GM23338 (cell line): ENCODE data around the gene TNS3. TPM values are rescaled to one million over a fixed set of nuclear protein-coding genes. Genes with fewer than 3 reads are reported as not detected.

Source experiments
- ATAC-seq: fragments of 200-7000 bp; cut with Tn5 transposase; 3 replicates; pipeline ENCODE4 v1.9.1; 2020
- DNase-seq: peaks from one replicate; pipeline ENCODE4 v3.0.0-alpha.2; 2015; ENCODE audit warnings: low spot score
- H2AFZ ChIP-seq: fragments of 200-600 bp; sonication (generic); 2 replicates; pipeline ENCODE4 v1.8.0; 2016; ENCODE audit warnings: antibody characterized with exemption, mild to moderate bottlenecking, moderate library complexity
- H3F3A ChIP-seq: fragments of 200-600 bp; sonication (generic); replicated peaks from 2 replicates; pipeline ENCODE4 v1.8.0; 2017; ENCODE audit warnings: antibody characterized with exemption, mixed run types, low read depth
- H3K27ac ChIP-seq: fragments of 200-600 bp; sonication (generic); 2 replicates; pipeline ENCODE4 v1.6.1; 2016; ENCODE audit warnings: low read depth
- H3K27me3 ChIP-seq: fragments of 200-600 bp; sonication (generic); 2 replicates; pipeline ENCODE4 v1.8.0; 2016; ENCODE audit warnings: mild to moderate bottlenecking, mixed run types, moderate library complexity; ENCODE audit not compliant: insufficient read depth
- H3K36me3 ChIP-seq: fragments of 200-600 bp; sonication (generic); 2 replicates; pipeline ENCODE4 v1.8.0; 2016; ENCODE audit warnings: mild to moderate bottlenecking; ENCODE audit not compliant: insufficient read depth
- H3K4me1 ChIP-seq: fragments of 200-600 bp; sonication (generic); 2 replicates; pipeline ENCODE4 v1.8.0; 2016; ENCODE audit warnings: mild to moderate bottlenecking, moderate library complexity; ENCODE audit not compliant: insufficient read depth
- H3K4me2 ChIP-seq: fragments of 200-600 bp; sonication (generic); 2 replicates; pipeline ENCODE4 v1.7.1; 2017; ENCODE audit warnings: mixed run types
- H3K4me3 ChIP-seq: fragments of 200-600 bp; sonication (generic); 2 replicates; pipeline ENCODE4 v1.6.1; 2016; ENCODE audit warnings: mixed run types
- H3K79me2 ChIP-seq: fragments of 200-600 bp; sonication (generic); replicated peaks from 2 replicates; pipeline ENCODE4 v1.8.0; 2017; ENCODE audit warnings: mild to moderate bottlenecking; ENCODE audit not compliant: insufficient read depth
- H3K9me2 ChIP-seq: fragments of 200-600 bp; sonication (generic); 2 replicates; pipeline ENCODE4 v1.8.0; 2017; ENCODE audit not compliant: insufficient read depth
- H4K20me1 ChIP-seq: fragments of 200-600 bp; sonication (generic); replicated peaks from 2 replicates; pipeline ENCODE4 v1.8.0; 2017; ENCODE audit warnings: mild to moderate bottlenecking; ENCODE audit not compliant: insufficient read depth
- H3K27ac Mint-ChIP-seq: 2 replicates; pipeline ENCODE4 v1.8.0; 2020; ENCODE audit warnings: inconsistent platforms, mild to moderate bottlenecking, moderate library complexity, mixed read lengths
- H3K27me3 Mint-ChIP-seq: 3 replicates; pipeline ENCODE4 v1.8.0; 2022; ENCODE audit warnings: low read depth, mild to moderate bottlenecking, moderate library complexity, mixed read lengths, inconsistent platforms; ENCODE audit not compliant: insufficient read depth, poor library complexity
- H3K36me3 Mint-ChIP-seq: 3 replicates; pipeline ENCODE4 v1.8.0; 2021; ENCODE audit warnings: low read depth, mild to moderate bottlenecking, inconsistent platforms, moderate library complexity, mixed read lengths
- H3K4me1 Mint-ChIP-seq: 3 replicates; pipeline ENCODE4 v1.8.0; 2020; ENCODE audit warnings: mild to moderate bottlenecking, inconsistent platforms, mixed read lengths
- H3K4me3 Mint-ChIP-seq: 3 replicates; pipeline ENCODE4 v1.8.0; 2021; ENCODE audit warnings: moderate library complexity, mild to moderate bottlenecking, inconsistent platforms, mixed read lengths
- H3K9me3 Mint-ChIP-seq: 3 replicates; pipeline ENCODE4 v1.8.0; 2020; ENCODE audit warnings: moderate library complexity, mild to moderate bottlenecking, inconsistent platforms, mixed read lengths
- CREB1 ChIP-seq: fragments of 250-450 bp; sonication (Bioruptor Pico); IDR thresholded peaks from 2 replicates; pipeline ENCODE4 v1.5.0; 2020; ENCODE audit warnings: low read depth, mild to moderate bottlenecking, moderate library complexity
- EZH2 ChIP-seq: fragments of 200-600 bp; sonication (generic); IDR thresholded peaks from one replicate; pipeline ENCODE4 v1.8.0; 2017; ENCODE audit warnings: antibody characterized with exemption, mild to moderate bottlenecking, low read depth; ENCODE audit not compliant: unreplicated experiment
- EZH2phosphoT487 ChIP-seq: fragments of 200-600 bp; sonication (generic); IDR thresholded peaks from one replicate; pipeline ENCODE4 v1.8.1; 2018; ENCODE audit warnings: antibody characterized with exemption; ENCODE audit not compliant: unreplicated experiment
- JUNB ChIP-seq: IDR thresholded peaks from one replicate; pipeline ENCODE4 v1.6.1; 2016; ENCODE audit warnings: antibody characterized with exemption; ENCODE audit not compliant: unreplicated experiment
- NANOG ChIP-seq: IDR thresholded peaks from 2 replicates; pipeline ENCODE4 v1.6.1; 2016; ENCODE audit warnings: antibody characterized with exemption, borderline replicate concordance
- POLR2AphosphoS5 ChIP-seq: IDR thresholded peaks from 2 replicates; pipeline ENCODE4 v1.6.1; 2016; ENCODE audit warnings: antibody characterized with exemption, low read depth
- STAT1 ChIP-seq: IDR thresholded peaks from one replicate; pipeline ENCODE4 v1.6.1; 2016; ENCODE audit warnings: antibody characterized with exemption; ENCODE audit not compliant: unreplicated experiment
- ZNF114 ChIP-seq: fragments of 250-450 bp; sonication (Bioruptor Pico); IDR thresholded peaks from 2 replicates; pipeline ENCODE4 v1.5.0; 2020; ENCODE audit warnings: mild to moderate bottlenecking, moderate library complexity
- ZNF331 ChIP-seq: fragments of 250-450 bp; sonication (Bioruptor Pico); IDR thresholded peaks from 2 replicates; pipeline ENCODE4 v1.5.0; 2020; ENCODE audit warnings: low read depth, mild to moderate bottlenecking, moderate library complexity
- polyA plus RNA-seq: library from polyadenylated mRNA; unstranded; fragments of >200 nt; fragmentation: Nextera tagmentation; extraction: Ambion mirVana; gene quantifications from 2 replicates; pipeline ENCODE4 v1.2.1, GENCODE V29; 2016
- total RNA-seq: library from RNA; depleted of rRNA; stranded (reverse); fragments of >200 nt; shearing (Covaris generic); gene quantifications from 2 replicates; pipeline ENCODE4 v1.2.3, GENCODE V29; 2014
- TF ChIP-seq, protein P1 (sequence below): IDR thresholded peaks from one replicate; pipeline ENCODE4 v1.6.1; 2018; ENCODE audit warnings: antibody characterized with exemption; ENCODE audit not compliant: unreplicated experiment
- TF ChIP-seq, protein P2 (sequence below): fragments of 250-450 bp; sonication (Bioruptor Pico); IDR thresholded peaks from 2 replicates; pipeline ENCODE4 v1.5.0; 2020; ENCODE audit warnings: mild to moderate bottlenecking, moderate library complexity

TNS3 gene
- total and polyA plus RNA-seq, 2 experiments from 2014 or later: 6.2 to 28.7 TPM

DNA sequence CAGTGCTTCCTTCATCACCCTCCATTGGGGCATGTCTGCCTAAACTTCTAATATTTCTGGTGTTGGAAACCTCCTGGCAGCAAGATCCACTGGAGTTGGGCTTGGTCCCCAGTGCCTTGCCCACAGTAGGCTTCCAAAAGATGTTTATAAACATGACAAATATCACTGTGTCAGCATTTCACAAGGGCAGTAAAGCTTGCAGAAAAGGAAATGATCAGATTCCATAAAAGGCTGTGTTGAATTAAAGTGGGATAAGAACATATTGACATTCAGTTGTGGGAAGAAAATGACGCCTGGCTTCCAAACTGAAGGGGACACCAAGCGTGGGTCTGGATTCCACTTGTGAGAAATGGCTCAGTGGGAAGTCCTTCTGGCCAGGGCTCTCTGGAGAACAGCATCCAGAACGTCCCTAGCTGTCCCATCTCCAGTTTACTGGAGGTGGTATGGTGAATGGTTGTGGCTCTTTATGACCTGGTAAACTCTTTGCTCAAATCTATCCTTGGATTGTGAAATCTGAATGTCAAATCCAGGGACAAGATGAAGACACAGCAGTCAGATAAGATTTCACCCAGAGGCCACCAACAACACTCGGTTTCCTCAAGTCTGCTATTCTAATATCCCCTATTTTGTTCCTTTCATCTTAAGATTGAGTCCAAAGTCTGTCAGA lies 287.2 kb downstream of the TNS3 start:
- H3K27me3 ChIP-seq: no peaks in the 10 kb centered on the region
- no peak overlapping the region for H3K27ac ChIP-seq
- DNase-seq (no peak), ATAC-seq (no peak)
- Mint-ChIP-seq H3K27ac (no peak overlapping the region), H3K4me1 (no peaks in the 10 kb centered on the region), H3K36me3 (peaks cover 13% of the 10 kb centered on the region), H3K9me3 (no peaks in the 10 kb centered on the region), H3K27me3 (no peaks in the 10 kb centered on the region), H3K4me3 (no peak overlapping the region)
- H3K4me3 ChIP-seq: no peak overlapping the region
- H3K9me2 ChIP-seq: no peaks in the 10 kb centered on the region
- no peaks in the 10 kb centered on the region for H3K4me1 ChIP-seq
- H2AFZ ChIP-seq: no peak overlapping the region
- TF ChIP-seq EZH2 (no peak), POLR2AphosphoS5 (no peak), CREB1 (no peak), STAT1 (no peak), EZH2phosphoT487 (no peak), ZNF114 (no peak)
- H3K4me2 ChIP-seq: no peak overlapping the region
- H4K20me1 ChIP-seq: no peaks in the 10 kb centered on the region
- H3K79me2 ChIP-seq: no peaks in the 10 kb centered on the region
- H3F3A ChIP-seq: no peaks in the 10 kb centered on the region
- no peaks in the 10 kb centered on the region; the same call in 1 of the 2 replicates for H3K36me3 ChIP-seq

DNA sequence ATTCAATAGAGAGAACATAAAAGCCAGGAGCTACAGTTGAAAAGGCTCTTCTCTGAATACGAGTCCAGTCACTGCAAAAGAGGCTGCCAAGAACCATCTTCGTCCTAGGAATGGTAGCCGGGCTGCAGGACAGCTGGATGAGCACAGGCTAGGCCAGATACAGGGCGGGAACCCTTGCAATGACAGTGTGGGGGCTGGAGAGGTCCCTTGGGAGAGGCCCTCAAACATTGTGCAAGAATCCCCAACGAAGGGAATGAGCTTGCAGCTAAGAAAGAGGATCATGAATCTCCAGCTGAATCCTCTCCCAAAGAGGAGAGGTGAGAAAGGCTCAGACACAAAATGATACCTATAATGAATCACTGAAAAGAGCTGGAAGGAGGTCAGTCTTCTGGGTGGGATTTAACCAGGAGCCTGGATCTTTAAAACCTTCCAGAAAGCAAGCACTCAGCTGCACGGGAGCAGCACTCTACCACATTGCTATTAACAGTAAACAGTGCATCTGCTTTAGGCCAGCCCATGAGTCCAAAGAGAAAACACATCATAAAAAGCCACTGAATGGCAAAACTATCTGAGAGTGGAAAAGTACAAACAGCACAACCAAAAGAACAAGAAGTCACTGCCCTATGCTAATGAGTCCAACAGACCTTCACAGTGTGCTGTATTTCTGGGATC lies 287.9 kb downstream of the TNS3 start:
- no peak overlapping the region for H3K27ac ChIP-seq
- no peaks in the 10 kb centered on the region; the same call in 1 of the 2 replicates for H3K36me3 ChIP-seq
- H3K36me3 Mint-ChIP-seq: peaks cover 13% of the 10 kb centered on the region
- H3K9me2 ChIP-seq: no peaks in the 10 kb centered on the region
- no peak for DNase-seq
- no peaks in the 10 kb centered on the region for H3K27me3 Mint-ChIP-seq
- no peak overlapping the region for H3K4me2 ChIP-seq
- H4K20me1 ChIP-seq: no peaks in the 10 kb centered on the region
- H3K4me1 ChIP-seq: no peaks in the 10 kb centered on the region
- H3K79me2 ChIP-seq: no peaks in the 10 kb centered on the region
- H3K4me1 Mint-ChIP-seq: no peaks in the 10 kb centered on the region
- H3K9me3 Mint-ChIP-seq: no peaks in the 10 kb centered on the region
- no peak for ATAC-seq
- H2AFZ ChIP-seq: no peak overlapping the region
- H3F3A ChIP-seq: no peaks in the 10 kb centered on the region
- no peak overlapping the region for H3K4me3 Mint-ChIP-seq
- H3K4me3 ChIP-seq: no peak overlapping the region
- peak overlapping the region; percentile 19; the same call in 1 of the 2 replicates for H3K27ac Mint-ChIP-seq
- H3K27me3 ChIP-seq: no peaks in the 10 kb centered on the region
- TF ChIP-seq, protein P1, sequence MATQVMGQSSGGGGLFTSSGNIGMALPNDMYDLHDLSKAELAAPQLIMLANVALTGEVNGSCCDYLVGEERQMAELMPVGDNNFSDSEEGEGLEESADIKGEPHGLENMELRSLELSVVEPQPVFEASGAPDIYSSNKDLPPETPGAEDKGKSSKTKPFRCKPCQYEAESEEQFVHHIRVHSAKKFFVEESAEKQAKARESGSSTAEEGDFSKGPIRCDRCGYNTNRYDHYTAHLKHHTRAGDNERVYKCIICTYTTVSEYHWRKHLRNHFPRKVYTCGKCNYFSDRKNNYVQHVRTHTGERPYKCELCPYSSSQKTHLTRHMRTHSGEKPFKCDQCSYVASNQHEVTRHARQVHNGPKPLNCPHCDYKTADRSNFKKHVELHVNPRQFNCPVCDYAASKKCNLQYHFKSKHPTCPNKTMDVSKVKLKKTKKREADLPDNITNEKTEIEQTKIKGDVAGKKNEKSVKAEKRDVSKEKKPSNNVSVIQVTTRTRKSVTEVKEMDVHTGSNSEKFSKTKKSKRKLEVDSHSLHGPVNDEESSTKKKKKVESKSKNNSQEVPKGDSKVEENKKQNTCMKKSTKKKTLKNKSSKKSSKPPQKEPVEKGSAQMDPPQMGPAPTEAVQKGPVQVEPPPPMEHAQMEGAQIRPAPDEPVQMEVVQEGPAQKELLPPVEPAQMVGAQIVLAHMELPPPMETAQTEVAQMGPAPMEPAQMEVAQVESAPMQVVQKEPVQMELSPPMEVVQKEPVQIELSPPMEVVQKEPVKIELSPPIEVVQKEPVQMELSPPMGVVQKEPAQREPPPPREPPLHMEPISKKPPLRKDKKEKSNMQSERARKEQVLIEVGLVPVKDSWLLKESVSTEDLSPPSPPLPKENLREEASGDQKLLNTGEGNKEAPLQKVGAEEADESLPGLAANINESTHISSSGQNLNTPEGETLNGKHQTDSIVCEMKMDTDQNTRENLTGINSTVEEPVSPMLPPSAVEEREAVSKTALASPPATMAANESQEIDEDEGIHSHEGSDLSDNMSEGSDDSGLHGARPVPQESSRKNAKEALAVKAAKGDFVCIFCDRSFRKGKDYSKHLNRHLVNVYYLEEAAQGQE: no peak
- TF ChIP-seq POLR2AphosphoS5 (no peak), EZH2phosphoT487 (no peak), ZNF331 (CRISPR knock-in tag) (no peak), JUNB (no peak), NANOG (no peak)
- TF ChIP-seq, protein P2, sequence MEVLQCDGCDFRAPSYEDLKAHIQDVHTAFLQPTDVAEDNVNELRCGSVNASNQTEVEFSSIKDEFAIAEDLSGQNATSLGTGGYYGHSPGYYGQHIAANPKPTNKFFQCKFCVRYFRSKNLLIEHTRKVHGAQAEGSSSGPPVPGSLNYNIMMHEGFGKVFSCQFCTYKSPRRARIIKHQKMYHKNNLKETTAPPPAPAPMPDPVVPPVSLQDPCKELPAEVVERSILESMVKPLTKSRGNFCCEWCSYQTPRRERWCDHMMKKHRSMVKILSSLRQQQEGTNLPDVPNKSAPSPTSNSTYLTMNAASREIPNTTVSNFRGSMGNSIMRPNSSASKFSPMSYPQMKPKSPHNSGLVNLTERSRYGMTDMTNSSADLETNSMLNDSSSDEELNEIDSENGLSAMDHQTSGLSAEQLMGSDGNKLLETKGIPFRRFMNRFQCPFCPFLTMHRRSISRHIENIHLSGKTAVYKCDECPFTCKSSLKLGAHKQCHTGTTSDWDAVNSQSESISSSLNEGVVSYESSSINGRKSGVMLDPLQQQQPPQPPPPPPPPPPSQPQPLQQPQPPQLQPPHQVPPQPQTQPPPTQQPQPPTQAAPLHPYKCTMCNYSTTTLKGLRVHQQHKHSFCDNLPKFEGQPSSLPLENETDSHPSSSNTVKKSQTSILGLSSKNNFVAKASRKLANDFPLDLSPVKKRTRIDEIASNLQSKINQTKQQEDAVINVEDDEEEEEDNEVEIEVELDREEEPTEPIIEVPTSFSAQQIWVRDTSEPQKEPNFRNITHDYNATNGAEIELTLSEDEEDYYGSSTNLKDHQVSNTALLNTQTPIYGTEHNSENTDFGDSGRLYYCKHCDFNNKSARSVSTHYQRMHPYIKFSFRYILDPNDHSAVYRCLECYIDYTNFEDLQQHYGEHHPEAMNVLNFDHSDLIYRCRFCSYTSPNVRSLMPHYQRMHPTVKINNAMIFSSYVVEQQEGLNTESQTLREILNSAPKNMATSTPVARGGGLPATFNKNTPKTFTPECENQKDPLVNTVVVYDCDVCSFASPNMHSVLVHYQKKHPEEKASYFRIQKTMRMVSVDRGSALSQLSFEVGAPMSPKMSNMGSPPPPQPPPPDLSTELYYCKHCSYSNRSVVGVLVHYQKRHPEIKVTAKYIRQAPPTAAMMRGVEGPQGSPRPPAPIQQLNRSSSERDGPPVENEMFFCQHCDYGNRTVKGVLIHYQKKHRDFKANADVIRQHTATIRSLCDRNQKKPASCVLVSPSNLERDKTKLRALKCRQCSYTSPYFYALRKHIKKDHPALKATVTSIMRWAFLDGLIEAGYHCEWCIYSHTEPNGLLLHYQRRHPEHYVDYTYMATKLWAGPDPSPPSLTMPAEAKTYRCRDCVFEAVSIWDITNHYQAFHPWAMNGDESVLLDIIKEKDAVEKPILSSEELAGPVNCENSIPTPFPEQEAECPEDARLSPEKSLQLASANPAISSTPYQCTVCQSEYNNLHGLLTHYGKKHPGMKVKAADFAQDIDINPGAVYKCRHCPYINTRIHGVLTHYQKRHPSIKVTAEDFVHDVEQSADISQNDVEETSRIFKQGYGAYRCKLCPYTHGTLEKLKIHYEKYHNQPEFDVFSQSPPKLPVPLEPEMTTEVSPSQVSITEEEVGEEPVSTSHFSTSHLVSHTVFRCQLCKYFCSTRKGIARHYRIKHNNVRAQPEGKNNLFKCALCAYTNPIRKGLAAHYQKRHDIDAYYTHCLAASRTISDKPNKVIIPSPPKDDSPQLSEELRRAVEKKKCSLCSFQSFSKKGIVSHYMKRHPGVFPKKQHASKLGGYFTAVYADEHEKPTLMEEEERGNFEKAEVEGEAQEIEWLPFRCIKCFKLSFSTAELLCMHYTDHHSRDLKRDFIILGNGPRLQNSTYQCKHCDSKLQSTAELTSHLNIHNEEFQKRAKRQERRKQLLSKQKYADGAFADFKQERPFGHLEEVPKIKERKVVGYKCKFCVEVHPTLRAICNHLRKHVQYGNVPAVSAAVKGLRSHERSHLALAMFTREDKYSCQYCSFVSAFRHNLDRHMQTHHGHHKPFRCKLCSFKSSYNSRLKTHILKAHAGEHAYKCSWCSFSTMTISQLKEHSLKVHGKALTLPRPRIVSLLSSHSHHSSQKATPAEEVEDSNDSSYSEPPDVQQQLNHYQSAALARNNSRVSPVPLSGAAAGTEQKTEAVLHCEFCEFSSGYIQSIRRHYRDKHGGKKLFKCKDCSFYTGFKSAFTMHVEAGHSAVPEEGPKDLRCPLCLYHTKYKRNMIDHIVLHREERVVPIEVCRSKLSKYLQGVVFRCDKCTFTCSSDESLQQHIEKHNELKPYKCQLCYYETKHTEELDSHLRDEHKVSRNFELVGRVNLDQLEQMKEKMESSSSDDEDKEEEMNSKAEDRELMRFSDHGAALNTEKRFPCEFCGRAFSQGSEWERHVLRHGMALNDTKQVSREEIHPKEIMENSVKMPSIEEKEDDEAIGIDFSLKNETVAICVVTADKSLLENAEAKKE (CRISPR knock-in tag): no peak
